Ishikawa (cell line): ENCODE measurements around the gene DCAF7.

Source experiments
- EGR1 ChIP-seq: IDR thresholded peaks from 2 replicates; pipeline ENCODE4 v1.6.1; 2012
- FOXM1 ChIP-seq: IDR thresholded peaks from 2 replicates; pipeline ENCODE4 v1.6.1; 2012; ENCODE audit warnings: low read depth, borderline replicate concordance
- TAF1 ChIP-seq: IDR thresholded peaks from 2 replicates; pipeline ENCODE4 v1.6.1; 2012; ENCODE audit warnings: low read depth, mild to moderate bottlenecking
- TEAD4 ChIP-seq: IDR thresholded peaks from 2 replicates; pipeline ENCODE4 v1.6.1; 2012
- YY1 ChIP-seq: IDR thresholded peaks from 2 replicates; pipeline ENCODE4 v1.6.1; 2012; ENCODE audit warnings: low read depth
- TF ChIP-seq, protein P1 (sequence below): IDR thresholded peaks from 2 replicates; pipeline ENCODE4 v1.6.1; 2012; ENCODE audit warnings: low read depth, mild to moderate bottlenecking

DNA sequence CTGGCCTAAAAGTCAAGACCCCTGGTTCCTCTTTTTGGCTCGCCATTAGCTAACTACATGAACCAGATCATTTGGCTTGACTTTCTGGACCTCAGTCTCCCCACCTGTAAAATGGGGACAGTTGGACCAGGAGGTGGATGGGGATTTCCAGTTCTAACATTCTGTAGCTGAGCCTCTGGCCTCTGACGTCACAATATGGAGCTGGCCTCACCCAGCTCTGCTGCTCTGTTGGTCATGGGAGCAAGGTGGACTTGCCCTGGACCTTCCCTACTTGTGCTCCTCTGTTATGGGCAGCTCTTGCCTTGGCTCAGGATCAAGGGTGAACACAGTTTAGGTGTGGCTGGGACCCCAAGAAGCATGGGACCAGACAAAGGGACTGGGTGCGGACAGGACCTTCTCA lies 43.6 kb upstream of the DCAF7 start:
- no peak for TF ChIP-seq FOXM1
- TF ChIP-seq TEAD4 = no peak
- TF ChIP-seq, protein P1, sequence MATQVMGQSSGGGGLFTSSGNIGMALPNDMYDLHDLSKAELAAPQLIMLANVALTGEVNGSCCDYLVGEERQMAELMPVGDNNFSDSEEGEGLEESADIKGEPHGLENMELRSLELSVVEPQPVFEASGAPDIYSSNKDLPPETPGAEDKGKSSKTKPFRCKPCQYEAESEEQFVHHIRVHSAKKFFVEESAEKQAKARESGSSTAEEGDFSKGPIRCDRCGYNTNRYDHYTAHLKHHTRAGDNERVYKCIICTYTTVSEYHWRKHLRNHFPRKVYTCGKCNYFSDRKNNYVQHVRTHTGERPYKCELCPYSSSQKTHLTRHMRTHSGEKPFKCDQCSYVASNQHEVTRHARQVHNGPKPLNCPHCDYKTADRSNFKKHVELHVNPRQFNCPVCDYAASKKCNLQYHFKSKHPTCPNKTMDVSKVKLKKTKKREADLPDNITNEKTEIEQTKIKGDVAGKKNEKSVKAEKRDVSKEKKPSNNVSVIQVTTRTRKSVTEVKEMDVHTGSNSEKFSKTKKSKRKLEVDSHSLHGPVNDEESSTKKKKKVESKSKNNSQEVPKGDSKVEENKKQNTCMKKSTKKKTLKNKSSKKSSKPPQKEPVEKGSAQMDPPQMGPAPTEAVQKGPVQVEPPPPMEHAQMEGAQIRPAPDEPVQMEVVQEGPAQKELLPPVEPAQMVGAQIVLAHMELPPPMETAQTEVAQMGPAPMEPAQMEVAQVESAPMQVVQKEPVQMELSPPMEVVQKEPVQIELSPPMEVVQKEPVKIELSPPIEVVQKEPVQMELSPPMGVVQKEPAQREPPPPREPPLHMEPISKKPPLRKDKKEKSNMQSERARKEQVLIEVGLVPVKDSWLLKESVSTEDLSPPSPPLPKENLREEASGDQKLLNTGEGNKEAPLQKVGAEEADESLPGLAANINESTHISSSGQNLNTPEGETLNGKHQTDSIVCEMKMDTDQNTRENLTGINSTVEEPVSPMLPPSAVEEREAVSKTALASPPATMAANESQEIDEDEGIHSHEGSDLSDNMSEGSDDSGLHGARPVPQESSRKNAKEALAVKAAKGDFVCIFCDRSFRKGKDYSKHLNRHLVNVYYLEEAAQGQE = no peak
- no peak for TF ChIP-seq EGR1
- no peak for TF ChIP-seq YY1
- no peak for TF ChIP-seq TAF1
